HG03108 (cell line): ENCODE measurements around the gene HSFY1.
"Not testable (repeated sequence)": the region's sequence is repeated elsewhere in the genome, so short reads cannot be mapped to it uniquely, and the experiment has no call there.

ENCODE experiments used
- ATAC-seq: cut with Tn5 transposase; IDR thresholded peaks from one replicate; pipeline ENCODE4 v1.9.1; 2021; ENCODE audit warnings: moderate library complexity; ENCODE audit not compliant: unreplicated experiment

Gene HSFY1

GRCh38 chrY:18546420-18546819 is at the start of gene HSFY1:
HSFY1 (plus strand) TSS chrY:18546720; CDS start chrY:18546788, 68 bp downstream.
- ATAC-seq = not testable (repeated sequence)

- not testable (repeated sequence) for ATAC-seq
Observed at GRCh38 chrY:18504266-18504665, 42.3 kb upstream of the HSFY1 start.

- ATAC-seq = not testable (repeated sequence)
Observed at GRCh38 chrY:18530995-18531655, 15.4 kb upstream of the HSFY1 start.

GRCh38 chrY:18538952-18539351 is 7.6 kb upstream of the HSFY1 start:
- not testable (repeated sequence) for ATAC-seq

GRCh38 chrY:18553132-18553531 is 6.6 kb downstream of the HSFY1 start:
- not testable (repeated sequence) for ATAC-seq

- ATAC-seq = not testable (repeated sequence)
Observed at GRCh38 chrY:18565915-18566314, 19.4 kb downstream of the HSFY1 start.
